GM12878 (cell line): ENCODE measurements around the gene PKD2.

Experiments used
- BCL11A ChIP-seq: IDR thresholded peaks from 2 replicates; pipeline ENCODE4 v1.6.1; 2011; ENCODE audit warnings: low read depth, low read length
- CBX3 ChIP-seq: fragments of 200-600 bp; sonication (generic); IDR thresholded peaks from 2 replicates; pipeline ENCODE4 v1.6.1; 2016; ENCODE audit warnings: low read depth, borderline replicate concordance
- CTCF ChIP-seq, 3 experiments: IDR thresholded peaks in 2 of 3; conservative IDR thresholded peaks in 1 of 3; 2 replicates each; pipeline ENCODE4 v1.5.1; 2011; ENCODE audit warnings: low read depth in 3 of 3, low read length in 3 of 3, mild to moderate bottlenecking in 3 of 3, control low read depth in 2 of 3, moderate library complexity in 2 of 3, inconsistent platforms in 1 of 3, mixed read lengths in 1 of 3; ENCODE audit not compliant: control insufficient read depth in 2 of 3, insufficient read depth in 1 of 3; ENCODE audit errors: extremely low read depth in 1 of 3
- EP300 ChIP-seq, 2 experiments: fragments of 150-350 bp in 1 of 2; IDR thresholded peaks; 2 replicates each; pipeline ENCODE4 v1.6.1; 2011 to 2012; ENCODE audit warnings: low read depth in 2 of 2, low read length in 2 of 2, borderline replicate concordance in 1 of 2, improper control_type of control experiment in 1 of 2, inconsistent platforms in 1 of 2; ENCODE audit not compliant: control insufficient read depth in 1 of 2
- EZH2 ChIP-seq: IDR thresholded peaks from 2 replicates; pipeline ENCODE4 v1.6.1; 2012; ENCODE audit warnings: low read depth, mild to moderate bottlenecking, control low read depth, inconsistent platforms, low read length, borderline replicate concordance; ENCODE audit not compliant: control insufficient read depth
- GABPA ChIP-seq: IDR thresholded peaks from 2 replicates; pipeline ENCODE4 v1.6.1; 2014; ENCODE audit warnings: antibody characterized with exemption, low read depth, mild to moderate bottlenecking, inconsistent platforms
- JUNB ChIP-seq: IDR thresholded peaks from 2 replicates; pipeline ENCODE4 v1.6.1; 2016; ENCODE audit warnings: antibody characterized with exemption, mild to moderate bottlenecking
- RFX5 ChIP-seq: IDR thresholded peaks from 2 replicates; pipeline ENCODE4 v1.6.1; 2011; ENCODE audit warnings: low read depth, low read length, improper control_type of control experiment
- SIX5 ChIP-seq: IDR thresholded peaks from 2 replicates; pipeline ENCODE4 v1.6.1; 2011; ENCODE audit warnings: mild to moderate bottlenecking, low read depth, low read length, moderate library complexity; ENCODE audit not compliant: severe bottlenecking
- ZNF24 ChIP-seq: fragments of 450-650 bp; IDR thresholded peaks from 2 replicates; pipeline ENCODE4 v1.6.1; 2017; ENCODE audit warnings: antibody characterized with exemption, mild to moderate bottlenecking

- no peak for TF ChIP-seq GABPA
- TF ChIP-seq RFX5: no peak
- TF ChIP-seq CBX3: no peak
- no peak for TF ChIP-seq EZH2
- TF ChIP-seq EP300 (IDR thresholded peaks at IDR 0.05; ENCODE audit: borderline replicate concordance in 1 of 2, control insufficient read depth in 1 of 2, low read depth in 2 of 2, low read length in 2 of 2): no peak
- no peak for TF ChIP-seq ZNF24
- TF ChIP-seq SIX5: no peak
- TF ChIP-seq CTCF (IDR thresholded peaks at IDR 0.05 in 2 of 3, conservative IDR thresholded peaks at IDR 0.05 in 1 of 3; ENCODE audit: control insufficient read depth in 2 of 3, extremely low read depth in 1 of 3, insufficient read depth in 1 of 3, low read depth in 3 of 3, low read length in 3 of 3): no peak
- TF ChIP-seq BCL11A: no peak
- TF ChIP-seq JUNB: no peak
These were observed 93.7 kb downstream of the PKD2 start for GRCh38 chr4:88101165-88101564.
